MM.1S (cell line): ENCODE measurements around the gene PTPRN2.

Experiments used
- DNase-seq: peaks from one replicate; pipeline ENCODE4 v3.0.0-alpha.2; 2015
- H2AFZ ChIP-seq: fragments of 300-600 bp; sonication (generic); 2 replicates; pipeline ENCODE4 v1.6.0; 2016; ENCODE audit warnings: antibody characterized with exemption, low read length
- H3F3A ChIP-seq: fragments of 300-600 bp; sonication (generic); 2 replicates; pipeline ENCODE4 v1.6.1; 2016; ENCODE audit warnings: mild to moderate bottlenecking, antibody characterized with exemption, low read length, moderate library complexity, mixed read lengths; ENCODE audit not compliant: insufficient read depth
- H3K27ac ChIP-seq: fragments of 300-600 bp; sonication (generic); 2 replicates; pipeline ENCODE4 v1.5.1; 2016; ENCODE audit warnings: mild to moderate bottlenecking, low read length
- H3K27me3 ChIP-seq: fragments of 300-600 bp; sonication (generic); replicated peaks from 2 replicates; pipeline ENCODE4 v1.6.0; 2016; ENCODE audit warnings: low read length; ENCODE audit not compliant: insufficient read depth
- H3K36me3 ChIP-seq: fragments of 300-600 bp; sonication (generic); replicated peaks from 2 replicates; pipeline ENCODE4 v1.6.1; 2016; ENCODE audit warnings: mild to moderate bottlenecking, low read length, mixed read lengths; ENCODE audit not compliant: insufficient read depth
- H3K4me1 ChIP-seq: fragments of 300-600 bp; sonication (generic); 2 replicates; pipeline ENCODE4 v1.6.1; 2016; ENCODE audit warnings: low read length, mixed read lengths
- H3K4me2 ChIP-seq: fragments of 300-600 bp; sonication (generic); 2 replicates; pipeline ENCODE4 v1.6.0; 2016; ENCODE audit warnings: low read depth, low read length
- H3K4me3 ChIP-seq: fragments of 300-600 bp; sonication (generic); 2 replicates; pipeline ENCODE4 v1.5.1; 2016; ENCODE audit warnings: low read length, mixed read lengths
- H3K79me2 ChIP-seq: fragments of 300-600 bp; sonication (generic); 2 replicates; pipeline ENCODE4 v1.6.1; 2016; ENCODE audit warnings: mixed run types, low read length, mixed read lengths
- H3K9ac ChIP-seq: fragments of 300-600 bp; sonication (generic); 2 replicates; pipeline ENCODE4 v1.6.1; 2016; ENCODE audit warnings: low read length, mixed read lengths
- H3K9me2 ChIP-seq: fragments of 300-600 bp; sonication (generic); replicated peaks from 2 replicates; pipeline ENCODE4 v1.6.1; 2016; ENCODE audit warnings: mild to moderate bottlenecking, low read length, mixed read lengths; ENCODE audit not compliant: insufficient read depth
- H3K9me3 ChIP-seq: fragments of 300-600 bp; sonication (generic); replicated peaks from 2 replicates; pipeline ENCODE4 v1.6.1; 2016; ENCODE audit warnings: mild to moderate bottlenecking, low read length, mixed read lengths; ENCODE audit not compliant: insufficient read depth
- H4K20me1 ChIP-seq: fragments of 300-600 bp; sonication (generic); 2 replicates; pipeline ENCODE4 v1.6.1; 2016; ENCODE audit warnings: mild to moderate bottlenecking, low read length, moderate library complexity, mixed read lengths; ENCODE audit not compliant: insufficient read depth
- EZH2 ChIP-seq: fragments of 300-600 bp; sonication (generic); optimal IDR thresholded peaks from 2 replicates; pipeline ENCODE3; 2017; ENCODE audit warnings: low read depth, mild to moderate bottlenecking, antibody characterized with exemption, low read length, mixed read lengths
- EZH2phosphoT487 ChIP-seq: fragments of 300-600 bp; sonication (generic); IDR thresholded peaks from 2 replicates; pipeline ENCODE4 v1.6.1; 2018; ENCODE audit warnings: antibody characterized with exemption, low read length
- TF ChIP-seq, protein P1 (sequence below): fragments of 300-600 bp; sonication (generic); IDR thresholded peaks from 2 replicates; pipeline ENCODE4 v1.5.1; 2016; ENCODE audit warnings: antibody characterized with exemption, low read length, mixed read lengths

Gene PTPRN2

DNA sequence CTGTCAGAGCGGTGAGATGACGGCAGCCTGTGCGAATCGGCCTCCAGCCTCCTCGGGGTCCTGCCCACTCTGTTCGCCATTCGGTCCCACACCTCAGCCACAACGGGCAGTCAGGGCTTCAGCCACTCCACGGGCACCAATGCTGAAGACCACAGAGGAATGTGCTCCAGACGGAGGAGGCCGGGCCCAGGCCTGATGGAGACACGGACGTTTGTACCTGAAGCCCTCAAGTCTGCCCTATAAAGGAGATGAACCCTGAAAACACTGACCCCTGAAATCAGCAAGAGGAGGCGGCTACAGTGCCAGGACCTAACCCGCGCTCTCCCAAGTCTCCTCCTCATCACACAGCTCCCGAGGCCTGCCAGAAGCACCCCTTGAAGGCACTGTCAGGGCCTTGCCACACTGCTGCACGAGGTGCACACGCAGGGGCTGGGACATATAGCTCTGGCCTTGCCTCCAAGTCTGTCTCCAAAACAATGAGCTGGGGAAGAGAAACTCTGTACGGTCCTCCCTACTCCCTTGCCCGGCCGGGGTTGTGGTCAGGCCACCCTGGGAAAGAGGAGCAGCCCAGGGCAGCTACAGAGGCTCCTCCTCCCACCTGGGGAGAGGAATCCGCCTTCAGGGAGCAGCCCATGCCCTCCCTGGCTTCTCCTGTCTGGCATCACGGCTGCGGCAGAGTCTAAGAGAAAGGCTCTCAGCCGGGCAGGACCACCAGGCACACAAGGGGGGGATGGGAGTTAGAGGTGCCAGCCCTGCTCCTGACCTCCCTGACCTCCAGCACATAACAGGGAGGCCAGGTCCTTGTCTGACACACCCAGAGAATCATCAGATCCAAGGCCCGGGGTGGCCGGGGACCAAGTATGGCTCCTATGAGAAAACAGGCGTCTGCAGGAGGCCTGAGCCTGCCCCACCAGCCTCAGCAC, 310.1 kb downstream of the PTPRN2 start:
- H3K9me2 ChIP-seq: no peaks in the 10 kb centered on the region
- no peaks in the 10 kb centered on the region for H3K36me3 ChIP-seq
- peaks cover 92% of the 10 kb centered on the region for H3K27me3 ChIP-seq
- H3K4me1 ChIP-seq: no peaks in the 10 kb centered on the region
- H3K9ac ChIP-seq: no peak overlapping the region
- H3K79me2 ChIP-seq: no peaks in the 10 kb centered on the region
- H4K20me1 ChIP-seq: no peaks in the 10 kb centered on the region
- no peak for TF ChIP-seq EZH2
- TF ChIP-seq EZH2phosphoT487: no peak
- no peak overlapping the region for H3K4me2 ChIP-seq
- no peak for DNase-seq
- no peaks in the 10 kb centered on the region for H3K9me3 ChIP-seq
- H3K4me3 ChIP-seq: no peak overlapping the region
- H3K27ac ChIP-seq: no peak overlapping the region
- H3F3A ChIP-seq: no peaks in the 10 kb centered on the region
- no peak overlapping the region for H2AFZ ChIP-seq

DNA sequence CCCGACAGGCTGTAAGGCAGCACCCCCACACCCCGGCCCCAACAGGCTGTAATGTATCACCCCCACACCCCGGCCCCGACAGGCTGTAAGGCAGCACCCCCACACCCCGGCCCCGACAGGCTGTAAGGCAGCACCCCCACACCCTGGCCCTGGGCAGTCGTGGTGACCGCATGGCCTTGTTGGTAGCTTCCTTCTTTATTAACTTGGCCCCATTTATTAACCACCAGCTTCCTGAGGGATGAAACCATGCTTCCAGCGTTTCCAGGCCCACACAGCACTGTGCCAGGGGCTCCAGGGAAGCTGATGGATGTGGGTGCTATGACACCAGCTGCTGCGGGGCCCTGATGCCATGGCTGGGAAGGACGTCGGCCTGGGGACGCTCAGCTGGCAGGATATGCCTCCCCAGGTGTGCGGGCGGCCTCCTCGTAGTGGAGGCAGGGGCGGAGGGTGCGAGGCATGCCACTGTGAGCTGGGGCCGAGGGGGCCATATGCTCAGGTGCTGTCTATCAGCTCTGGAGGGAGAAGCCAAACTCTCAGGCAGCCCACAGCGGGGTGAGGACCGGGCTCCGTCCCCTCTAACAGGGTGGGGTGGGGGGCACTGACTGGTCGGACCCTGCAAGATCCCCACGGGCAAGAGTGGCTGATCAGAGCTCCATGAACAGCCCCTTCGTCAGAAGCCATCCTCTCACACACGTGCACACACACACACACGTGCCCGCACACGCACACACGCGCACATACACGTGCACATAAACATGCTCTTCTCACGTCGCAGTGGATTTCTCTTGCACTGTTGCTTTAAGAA, 311.0 kb downstream of the PTPRN2 start:
- Histone ChIP-seq H3K79me2 (no peaks in the 10 kb centered on the region), H3K27ac (no peak overlapping the region), H3K27me3 (peaks cover 92% of the 10 kb centered on the region), H3K9me2 (no peaks in the 10 kb centered on the region), H4K20me1 (no peaks in the 10 kb centered on the region), H3K9ac (no peak overlapping the region), H3K4me3 (no peak overlapping the region), H3K9me3 (no peaks in the 10 kb centered on the region), H3K4me1 (no peaks in the 10 kb centered on the region), H3F3A (no peaks in the 10 kb centered on the region), H3K4me2 (no peak overlapping the region), H3K36me3 (no peaks in the 10 kb centered on the region), H2AFZ (no peak overlapping the region)
- TF ChIP-seq, protein P1, sequence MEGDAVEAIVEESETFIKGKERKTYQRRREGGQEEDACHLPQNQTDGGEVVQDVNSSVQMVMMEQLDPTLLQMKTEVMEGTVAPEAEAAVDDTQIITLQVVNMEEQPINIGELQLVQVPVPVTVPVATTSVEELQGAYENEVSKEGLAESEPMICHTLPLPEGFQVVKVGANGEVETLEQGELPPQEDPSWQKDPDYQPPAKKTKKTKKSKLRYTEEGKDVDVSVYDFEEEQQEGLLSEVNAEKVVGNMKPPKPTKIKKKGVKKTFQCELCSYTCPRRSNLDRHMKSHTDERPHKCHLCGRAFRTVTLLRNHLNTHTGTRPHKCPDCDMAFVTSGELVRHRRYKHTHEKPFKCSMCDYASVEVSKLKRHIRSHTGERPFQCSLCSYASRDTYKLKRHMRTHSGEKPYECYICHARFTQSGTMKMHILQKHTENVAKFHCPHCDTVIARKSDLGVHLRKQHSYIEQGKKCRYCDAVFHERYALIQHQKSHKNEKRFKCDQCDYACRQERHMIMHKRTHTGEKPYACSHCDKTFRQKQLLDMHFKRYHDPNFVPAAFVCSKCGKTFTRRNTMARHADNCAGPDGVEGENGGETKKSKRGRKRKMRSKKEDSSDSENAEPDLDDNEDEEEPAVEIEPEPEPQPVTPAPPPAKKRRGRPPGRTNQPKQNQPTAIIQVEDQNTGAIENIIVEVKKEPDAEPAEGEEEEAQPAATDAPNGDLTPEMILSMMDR: no peak
- TF ChIP-seq EZH2 (no peak), EZH2phosphoT487 (no peak)
- DNase-seq: no peak

DNA sequence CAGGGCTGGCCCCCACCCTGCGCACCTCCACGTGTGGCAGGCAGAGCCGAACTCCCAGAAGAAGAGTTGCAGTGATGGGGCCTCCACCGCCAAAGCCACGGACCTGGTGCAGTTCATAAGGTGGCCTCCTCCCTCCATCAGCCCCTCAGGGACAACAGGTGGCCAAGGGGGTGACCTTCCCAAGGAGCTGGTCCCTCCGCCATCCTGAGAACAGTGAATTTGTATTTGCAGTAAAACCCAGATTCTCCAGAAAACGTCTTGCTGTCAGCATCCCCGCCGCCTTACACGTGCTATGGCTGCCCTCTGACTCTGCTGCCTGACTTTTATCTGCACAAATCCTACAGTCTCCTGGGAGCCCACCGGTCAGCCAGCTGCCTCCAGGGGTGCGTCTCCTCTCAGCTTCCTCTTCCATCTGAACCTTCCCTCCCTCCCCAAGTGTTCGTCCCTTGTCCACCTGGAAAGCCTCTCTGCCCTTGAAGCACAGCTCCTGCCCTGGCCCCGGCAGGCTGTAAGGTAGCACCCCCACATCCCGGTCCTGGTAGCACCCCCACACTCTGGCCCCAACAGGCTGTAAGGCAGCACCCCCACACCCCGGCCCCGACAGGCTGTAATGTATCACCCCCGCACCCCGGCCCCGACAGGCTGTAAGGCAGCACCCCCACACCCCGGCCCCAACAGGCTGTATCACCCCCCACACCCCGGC, 311.8 kb downstream of the PTPRN2 start:
- Histone ChIP-seq H3K4me3 (no peak overlapping the region), H3K9ac (no peak overlapping the region), H3K9me2 (no peaks in the 10 kb centered on the region), H3K36me3 (no peaks in the 10 kb centered on the region), H3K27me3 (peaks cover 91% of the 10 kb centered on the region), H3K4me1 (no peaks in the 10 kb centered on the region), H3K4me2 (no peak overlapping the region), H4K20me1 (no peaks in the 10 kb centered on the region), H2AFZ (no peak overlapping the region), H3F3A (no peaks in the 10 kb centered on the region), H3K79me2 (no peaks in the 10 kb centered on the region), H3K27ac (no peak overlapping the region), H3K9me3 (no peaks in the 10 kb centered on the region)
- no peak for DNase-seq
- TF ChIP-seq EZH2 (no peak), EZH2phosphoT487 (no peak)
- TF ChIP-seq, protein P1: no peak
